Right lobe of liver (tissue), 6 donors: ENCODE data around the gene RCBTB1. TPM values are rescaled to one million over a fixed set of nuclear protein-coding genes. Genes with fewer than 3 reads are reported as not detected.
"Not testable (repeated sequence)": the region's sequence is repeated elsewhere in the genome, so short reads cannot be mapped to it uniquely, and the experiment has no call there.

Source experiments
- ATAC-seq, 4 donors: fragments of 200-7000 bp; cut with Tn5 transposase; one replicate each; pipeline ENCODE4 v1.9.1; 2020; ENCODE audit warnings: mild to moderate bottlenecking in 4 of 4, moderate library complexity in 4 of 4
- DNase-seq, 3 donors: peaks; one replicate each; pipeline ENCODE4 v3.0.0-alpha.2; 2020
- H3K27ac ChIP-seq, 3 donors: fragments of 200-600 bp; one replicate each; pipeline ENCODE4 v1.8.0; 2022
- H3K27me3 ChIP-seq, 2 donors: fragments of 200-600 bp; one replicate each; pipeline ENCODE4 v1.8.0; 2022
- H3K36me3 ChIP-seq, 4 donors: fragments of 200-600 bp; sonication (generic) in 1 of 4; one replicate each; pipeline versions ENCODE4 v1.5.1 to v1.8.0; 2017 to 2022; ENCODE audit warnings: control low read depth in 1 of 4
- H3K4me1 ChIP-seq, 4 donors: fragments of 200-600 bp; sonication (generic) in 1 of 4; one replicate each; pipeline versions ENCODE4 v1.5.1 to v1.8.0; 2017 to 2022; ENCODE audit warnings: control low read depth in 1 of 4
- H3K4me3 ChIP-seq, 3 donors: fragments of 200-600 bp; one replicate each; pipeline ENCODE4 v1.8.0; 2022
- H3K9me3 ChIP-seq, 4 donors: fragments of 200-600 bp; sonication (generic) in 1 of 4; one replicate each; pipeline versions ENCODE4 v1.5.1 to v1.8.0; 2017 to 2022; ENCODE audit warnings: control low read depth in 1 of 4
- POLR2A ChIP-seq: fragments of 450-650 bp; IDR thresholded peaks from one replicate; pipeline ENCODE4 v1.6.1; 2017; ENCODE audit warnings: antibody characterized with exemption, mild to moderate bottlenecking
- WGBS: methylation state at CpG from one replicate; pipeline ENCODE4 v1.1.6; 2018; ENCODE audit warnings: low coverage, low lambda C conversion rate; ENCODE audit not compliant: insufficient coverage; ENCODE audit errors: missing lambda C conversion rate; 5-methylcytosine and 5-hydroxymethylcytosine counted together
- intact Hi-C, 2 donors: fragments of 100-400 bp; cut with DNase I; formaldehyde crosslinking; loops; one replicate each; pipeline versions ENCODE4 v1.11.2 to v1.14.1; 2022
- total RNA-seq, 6 experiments: library from RNA; depleted of rRNA in 2 of 6; stranded (reverse); fragments of >200 nt in 2 of 6; fragmentation: NEBNext Ultra II Directional in 3 of 6; extraction: Animal tissue kit (Norgen Biotek cat#: 25700) in 3 of 6; gene quantifications; one replicate each; pipeline versions ENCODE4 v1.1.0 to v1.2.4, GENCODE V29; 2016 to 2023
- TF ChIP-seq, protein P1 (sequence below), 4 donors: fragments of 200-600 bp in 3 of 4; fragments of 450-650 bp in 1 of 4; IDR thresholded peaks; one replicate each; pipeline versions ENCODE4 v1.5.1 to v1.8.0; 2016 to 2022; ENCODE audit warnings: antibody characterized with exemption in 4 of 4, mild to moderate bottlenecking in 2 of 4
- donor health status: DM: no; HTN: yes; CAD: no.
- donor health status: DM: no; HTN: no; CAD: no.
- donor health status: DM: no; HTN: no; CAD: no.
- donor health status: DM: no; HTN: yes; CAD: no.
- donor health status: DM: no; HTN: yes; CAD: no.

The RCBTB1 gene
- total RNA-seq, 6 experiments from 2014 or later, result 5.8 to 9.5 (median 7.3) TPM

GRCh38 chr13:49615836-49616675 is 30.7 kb upstream of the RCBTB1 start:
- Histone ChIP-seq H3K4me3 (no peak overlapping the region), H3K4me1 (no peaks in the 10 kb centered on the region), H3K27ac (no peak overlapping the region), H3K27me3 (no peaks in the 10 kb centered on the region), H3K36me3 (no peaks in the 10 kb centered on the region), H3K9me3 (no peaks in the 10 kb centered on the region)
- TF ChIP-seq, protein P1, sequence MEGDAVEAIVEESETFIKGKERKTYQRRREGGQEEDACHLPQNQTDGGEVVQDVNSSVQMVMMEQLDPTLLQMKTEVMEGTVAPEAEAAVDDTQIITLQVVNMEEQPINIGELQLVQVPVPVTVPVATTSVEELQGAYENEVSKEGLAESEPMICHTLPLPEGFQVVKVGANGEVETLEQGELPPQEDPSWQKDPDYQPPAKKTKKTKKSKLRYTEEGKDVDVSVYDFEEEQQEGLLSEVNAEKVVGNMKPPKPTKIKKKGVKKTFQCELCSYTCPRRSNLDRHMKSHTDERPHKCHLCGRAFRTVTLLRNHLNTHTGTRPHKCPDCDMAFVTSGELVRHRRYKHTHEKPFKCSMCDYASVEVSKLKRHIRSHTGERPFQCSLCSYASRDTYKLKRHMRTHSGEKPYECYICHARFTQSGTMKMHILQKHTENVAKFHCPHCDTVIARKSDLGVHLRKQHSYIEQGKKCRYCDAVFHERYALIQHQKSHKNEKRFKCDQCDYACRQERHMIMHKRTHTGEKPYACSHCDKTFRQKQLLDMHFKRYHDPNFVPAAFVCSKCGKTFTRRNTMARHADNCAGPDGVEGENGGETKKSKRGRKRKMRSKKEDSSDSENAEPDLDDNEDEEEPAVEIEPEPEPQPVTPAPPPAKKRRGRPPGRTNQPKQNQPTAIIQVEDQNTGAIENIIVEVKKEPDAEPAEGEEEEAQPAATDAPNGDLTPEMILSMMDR (IDR thresholded peaks at IDR 0.05), result no peak
- TF ChIP-seq POLR2A, result no peak
- 41% methylated on average over 5 of the region's 8 CpGs for WGBS
- DNase-seq (no peak), ATAC-seq (peak; percentile 9 to 31 (median 24))
- intact Hi-C loops, result no loop called here

DNA sequence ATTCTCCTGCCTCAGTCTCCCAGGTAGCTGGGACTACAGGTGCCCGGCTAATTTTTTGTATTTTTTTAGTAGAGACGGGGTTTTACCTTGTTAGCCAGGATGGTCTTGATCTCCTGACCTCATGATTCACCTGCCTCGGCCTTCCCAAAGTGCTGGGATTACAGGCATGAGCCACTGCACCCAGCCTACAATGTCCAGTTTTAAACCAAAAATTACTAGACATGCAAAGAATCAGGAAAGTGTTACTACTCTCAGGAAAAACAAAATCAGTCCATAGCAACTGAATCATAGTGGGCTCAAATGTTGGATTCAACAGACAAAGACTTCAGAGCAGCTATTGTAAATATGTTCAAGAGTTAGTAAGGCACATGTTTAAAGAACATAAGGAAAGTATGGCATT is 26.7 kb upstream of the RCBTB1 start:
- H3K27me3 ChIP-seq, H3K36me3 ChIP-seq, H3K4me3 ChIP-seq, DNase-seq, intact Hi-C loops, H3K27ac ChIP-seq, H3K9me3 ChIP-seq, ATAC-seq, H3K4me1 ChIP-seq: not testable (repeated sequence)
- WGBS, result 92% methylated on average over 3 of the region's 3 CpGs

- no peaks in the 10 kb centered on the region for H3K4me1 ChIP-seq
- DNase-seq (no peak), ATAC-seq (no peak)
- H3K27ac ChIP-seq, result no peak overlapping the region
- H3K36me3 ChIP-seq, result no peaks in the 10 kb centered on the region
- WGBS, result no CpG with 5 or more reads among the region's 1 CpG
- intact Hi-C loops, result no loop called here
- no peaks in the 10 kb centered on the region for H3K9me3 ChIP-seq
- TF ChIP-seq POLR2A, result no peak
- TF ChIP-seq, protein P1 (IDR thresholded peaks at IDR 0.05), result no peak
- H3K27me3 ChIP-seq, result no peaks in the 10 kb centered on the region
- H3K4me3 ChIP-seq, result no peak overlapping the region
Measured at GRCh38 chr13:49610176-49610575, 24.8 kb upstream of the RCBTB1 start.

DNA sequence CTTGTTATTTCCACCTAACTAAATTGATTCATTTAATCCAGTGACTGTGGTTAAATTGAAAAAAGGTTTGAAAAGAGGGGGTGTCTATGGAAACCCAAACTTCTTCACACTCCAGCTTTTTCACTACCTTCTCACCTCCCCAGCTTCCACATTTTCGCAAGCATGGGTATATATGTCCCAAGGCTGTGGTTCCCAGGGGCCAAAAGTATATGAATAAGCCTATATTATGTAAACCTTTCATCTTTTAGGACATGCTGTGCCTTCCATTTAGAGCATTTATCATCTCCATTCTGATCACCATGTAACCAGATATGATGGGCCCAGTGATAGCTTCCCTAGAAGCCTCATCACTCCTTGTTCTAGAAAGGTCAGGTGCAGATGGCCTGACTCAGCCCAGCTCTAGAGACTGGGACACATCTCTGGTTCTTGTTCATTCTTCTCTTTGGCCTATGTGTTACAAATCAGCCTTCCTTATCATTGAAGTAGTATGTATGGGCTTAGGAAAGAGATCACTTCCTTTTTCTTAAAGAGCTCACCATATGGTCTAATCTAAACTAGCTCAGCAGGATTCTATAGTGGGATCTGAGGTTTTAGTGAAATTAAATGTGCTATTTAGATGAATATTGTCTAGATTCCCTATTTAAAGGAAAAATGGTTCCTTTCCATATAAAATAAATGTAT is 23.4 kb upstream of the RCBTB1 start:
- ATAC-seq (no peak), DNase-seq (no peak)
- no peak overlapping the region for H3K27ac ChIP-seq
- intact Hi-C loops, result no loop called here
- H3K4me3 ChIP-seq, result no peak overlapping the region
- H3K4me1 ChIP-seq, result no peaks in the 10 kb centered on the region
- H3K9me3 ChIP-seq, result no peaks in the 10 kb centered on the region
- no peaks in the 10 kb centered on the region for H3K27me3 ChIP-seq
- WGBS, result 86% methylated on average over 1 of the region's 1 CpG
- no peaks in the 10 kb centered on the region for H3K36me3 ChIP-seq
- TF ChIP-seq POLR2A, result no peak

DNA sequence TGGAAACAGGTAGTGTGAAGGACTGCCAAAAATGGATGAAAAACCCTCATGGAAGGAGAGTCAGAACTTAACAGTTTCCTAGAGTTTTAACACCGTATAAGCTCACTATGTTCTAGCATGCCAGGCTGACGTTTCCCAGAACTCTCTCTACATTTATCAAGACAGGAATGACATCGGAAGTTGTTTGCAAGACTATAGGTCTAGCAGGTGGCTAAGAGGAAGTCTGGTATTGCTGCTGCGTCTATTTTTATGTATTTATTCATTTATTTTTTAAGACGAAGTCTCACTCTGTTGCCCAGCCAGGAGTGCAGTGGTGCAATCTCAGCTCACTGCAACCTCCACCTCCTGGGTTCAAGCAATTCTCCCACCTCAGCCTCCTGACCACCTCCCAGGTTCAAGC is 22.4 kb upstream of the RCBTB1 start:
- no peak for TF ChIP-seq POLR2A
- TF ChIP-seq, protein P1 (IDR thresholded peaks at IDR 0.05), result no peak
- no peaks in the 10 kb centered on the region for H3K27me3 ChIP-seq
- no peaks in the 10 kb centered on the region for H3K9me3 ChIP-seq
- DNase-seq (no peak), ATAC-seq (no peak)
- no peaks in the 10 kb centered on the region for H3K4me1 ChIP-seq
- 27% methylated on average over 5 of the region's 5 CpGs for WGBS
- intact Hi-C loops, result no loop called here
- no peak overlapping the region for H3K4me3 ChIP-seq
- H3K27ac ChIP-seq, result no peak overlapping the region
- no peaks in the 10 kb centered on the region for H3K36me3 ChIP-seq
